Mesothelial cell of epicardium (in vitro differentiated cells): Measurements from ENCODE around the gene SRP19. TPM values are rescaled to one million over a fixed set of nuclear protein-coding genes. Genes with fewer than 3 reads are reported as not detected.
"Not testable (repeated sequence)": the region's sequence is repeated elsewhere in the genome, so short reads cannot be mapped to it uniquely, and the experiment has no call there.

Experiments used
- DNase-seq, 2 experiments: peaks; one replicate each; pipeline ENCODE4 v3.0.0; 2021; ENCODE audit warnings: low spot score in 2 of 2; ENCODE audit not compliant: unreplicated experiment in 2 of 2
- H3K27ac Mint-ChIP-seq: 2 replicates; pipeline ENCODE4 v1.8.0; 2021; ENCODE audit warnings: mixed read lengths
- H3K27me3 Mint-ChIP-seq: 2 replicates; pipeline ENCODE4 v1.8.0; 2021; ENCODE audit warnings: low read depth, mixed read lengths
- H3K36me3 Mint-ChIP-seq: 2 replicates; pipeline ENCODE4 v1.8.0; 2021; ENCODE audit warnings: mixed read lengths
- H3K4me1 Mint-ChIP-seq: 2 replicates; pipeline ENCODE4 v1.8.0; 2021; ENCODE audit warnings: mixed read lengths
- H3K4me3 Mint-ChIP-seq: 2 replicates; pipeline ENCODE4 v1.8.0; 2021; ENCODE audit warnings: mild to moderate bottlenecking, moderate library complexity, mixed read lengths
- H3K9me3 Mint-ChIP-seq: 2 replicates; pipeline ENCODE4 v1.8.0; 2021; ENCODE audit warnings: mixed read lengths
- total RNA-seq: library from RNA; stranded (reverse); gene quantifications from 3 replicates; pipeline ENCODE4 v1.2.1, GENCODE V29; 2021
- TF ChIP-seq, protein P1 (sequence below): fragments of 200-600 bp; sonication (generic); IDR thresholded peaks from one replicate; pipeline ENCODE4 v1.5.0; 2021; ENCODE audit warnings: antibody characterized with exemption; ENCODE audit not compliant: unreplicated experiment

SRP19 gene
- total RNA-seq, 1 donor from 2014 or later: 45.6 TPM

DNA sequence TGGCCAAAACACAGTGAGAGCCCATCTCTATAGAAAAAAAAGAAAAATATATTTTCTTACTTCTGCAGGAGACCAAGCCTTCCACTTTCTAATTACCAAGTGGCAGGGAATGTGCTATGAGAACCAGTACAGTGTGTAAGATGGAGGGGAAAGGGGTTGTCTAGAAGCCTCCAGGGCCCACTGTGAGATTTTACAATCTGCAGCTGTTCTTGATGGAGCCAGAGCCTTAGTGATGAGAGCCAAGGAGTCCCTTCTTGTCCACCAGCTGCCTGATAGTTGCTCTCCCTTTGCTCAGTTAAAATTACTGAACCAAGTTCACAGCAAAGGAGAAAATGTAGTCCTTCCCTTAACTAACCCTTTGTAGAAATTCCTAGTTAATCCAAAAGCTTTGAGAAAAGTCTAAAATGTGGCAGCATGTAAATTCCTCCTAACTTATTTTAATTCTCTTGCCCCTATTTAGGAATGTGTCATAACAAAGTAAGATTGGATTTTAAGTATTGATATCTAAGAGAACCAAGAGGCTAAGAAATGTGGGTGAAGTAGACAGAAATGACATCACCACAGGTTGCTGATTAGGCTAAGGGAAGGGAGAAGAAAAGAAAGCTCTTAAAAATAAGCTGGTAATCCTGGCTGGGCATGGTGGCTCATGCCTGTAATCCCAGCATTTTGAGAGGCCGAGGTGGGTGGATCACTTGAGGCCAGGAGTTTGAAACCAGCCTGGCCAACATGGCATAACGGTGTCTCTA is 19.3 kb downstream of the SRP19 start:
- H3K4me3 Mint-ChIP-seq: no peak overlapping the region
- H3K36me3 Mint-ChIP-seq: peaks cover 12% of the 10 kb centered on the region
- TF ChIP-seq, protein P1, sequence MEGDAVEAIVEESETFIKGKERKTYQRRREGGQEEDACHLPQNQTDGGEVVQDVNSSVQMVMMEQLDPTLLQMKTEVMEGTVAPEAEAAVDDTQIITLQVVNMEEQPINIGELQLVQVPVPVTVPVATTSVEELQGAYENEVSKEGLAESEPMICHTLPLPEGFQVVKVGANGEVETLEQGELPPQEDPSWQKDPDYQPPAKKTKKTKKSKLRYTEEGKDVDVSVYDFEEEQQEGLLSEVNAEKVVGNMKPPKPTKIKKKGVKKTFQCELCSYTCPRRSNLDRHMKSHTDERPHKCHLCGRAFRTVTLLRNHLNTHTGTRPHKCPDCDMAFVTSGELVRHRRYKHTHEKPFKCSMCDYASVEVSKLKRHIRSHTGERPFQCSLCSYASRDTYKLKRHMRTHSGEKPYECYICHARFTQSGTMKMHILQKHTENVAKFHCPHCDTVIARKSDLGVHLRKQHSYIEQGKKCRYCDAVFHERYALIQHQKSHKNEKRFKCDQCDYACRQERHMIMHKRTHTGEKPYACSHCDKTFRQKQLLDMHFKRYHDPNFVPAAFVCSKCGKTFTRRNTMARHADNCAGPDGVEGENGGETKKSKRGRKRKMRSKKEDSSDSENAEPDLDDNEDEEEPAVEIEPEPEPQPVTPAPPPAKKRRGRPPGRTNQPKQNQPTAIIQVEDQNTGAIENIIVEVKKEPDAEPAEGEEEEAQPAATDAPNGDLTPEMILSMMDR: no peak
- DNase-seq: no peak
- H3K9me3 Mint-ChIP-seq: no peaks in the 10 kb centered on the region
- H3K4me1 Mint-ChIP-seq: no peaks in the 10 kb centered on the region
- no peak overlapping the region for H3K27ac Mint-ChIP-seq
- no peaks in the 10 kb centered on the region for H3K27me3 Mint-ChIP-seq

DNA sequence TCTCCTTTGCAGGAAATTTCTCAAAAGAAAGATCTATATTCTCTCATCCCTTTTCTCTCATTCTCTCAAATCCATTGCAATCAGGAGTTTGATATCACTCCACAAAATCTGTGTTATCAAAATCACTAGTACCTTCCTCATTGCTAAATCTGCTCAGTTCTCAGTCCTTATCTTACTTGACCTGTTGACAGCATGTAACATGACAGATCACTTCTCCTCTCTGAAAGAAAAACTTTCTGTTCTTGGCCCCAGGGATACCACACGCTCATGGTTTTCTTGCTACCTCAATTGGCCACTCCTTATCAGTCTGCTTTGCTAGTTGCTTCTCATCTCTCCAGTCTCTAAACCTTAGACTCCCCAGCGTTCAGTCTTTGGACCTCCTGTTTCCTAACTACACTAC is 22.1 kb downstream of the SRP19 start:
- no peaks in the 10 kb centered on the region for H3K27me3 Mint-ChIP-seq
- H3K4me1 Mint-ChIP-seq: no peaks in the 10 kb centered on the region
- H3K4me3 Mint-ChIP-seq: no peak overlapping the region
- no peak for DNase-seq
- no peak overlapping the region for H3K27ac Mint-ChIP-seq
- no peaks in the 10 kb centered on the region for H3K9me3 Mint-ChIP-seq
- peaks cover 29% of the 10 kb centered on the region for H3K36me3 Mint-ChIP-seq
- TF ChIP-seq, protein P1: no peak

DNA sequence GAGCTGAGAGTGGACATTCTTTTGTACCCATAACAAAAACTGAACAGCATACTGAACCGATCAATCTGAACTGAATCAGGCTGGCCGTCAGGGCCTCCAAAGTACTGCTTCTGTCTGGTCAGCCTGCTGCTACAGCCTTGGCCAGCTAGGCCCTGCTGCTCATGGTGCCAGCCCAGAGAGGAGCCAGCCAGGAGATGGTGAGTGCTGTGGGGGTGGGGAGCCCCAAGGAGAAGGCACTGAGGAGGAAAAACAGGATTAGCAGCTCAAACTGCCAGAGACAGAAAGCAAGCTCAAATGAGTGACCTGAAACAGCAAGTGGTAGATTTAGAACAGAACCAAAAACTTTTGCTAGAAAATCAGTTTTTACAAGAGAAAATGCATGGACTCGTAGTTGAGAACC is 23.9 kb downstream of the SRP19 start:
- H3K27me3 Mint-ChIP-seq: no peaks in the 10 kb centered on the region
- H3K4me3 Mint-ChIP-seq: no peak overlapping the region
- H3K27ac Mint-ChIP-seq: no peak overlapping the region
- H3K36me3 Mint-ChIP-seq: peaks cover 34% of the 10 kb centered on the region
- TF ChIP-seq, protein P1: no peak
- no peaks in the 10 kb centered on the region for H3K4me1 Mint-ChIP-seq
- no peaks in the 10 kb centered on the region for H3K9me3 Mint-ChIP-seq
- DNase-seq: no peak

DNA sequence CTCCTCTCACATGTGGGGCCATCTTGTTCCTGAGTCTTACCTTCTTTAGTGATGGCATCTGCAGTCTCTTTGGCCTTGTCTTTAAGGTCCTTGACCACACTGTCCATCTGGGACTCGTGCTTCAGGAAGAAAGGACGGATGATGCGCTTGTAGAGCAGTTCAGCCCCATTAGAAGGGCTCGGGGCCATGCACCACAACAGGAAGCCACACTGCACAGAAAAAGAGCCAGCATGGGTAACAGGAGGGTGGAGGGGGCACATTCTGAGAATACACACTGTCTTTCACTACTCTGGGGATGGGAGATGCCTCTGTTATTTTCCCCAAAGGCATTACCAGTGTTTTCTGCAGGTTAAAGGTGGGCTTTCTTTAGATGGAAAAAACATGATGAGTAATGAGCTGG is 25.9 kb downstream of the SRP19 start:
- H3K36me3 Mint-ChIP-seq: peaks cover 32% of the 10 kb centered on the region
- H3K4me3 Mint-ChIP-seq: no peak overlapping the region
- no peaks in the 10 kb centered on the region for H3K9me3 Mint-ChIP-seq
- no peaks in the 10 kb centered on the region for H3K27me3 Mint-ChIP-seq
- TF ChIP-seq, protein P1: no peak
- no peak overlapping the region for H3K27ac Mint-ChIP-seq
- DNase-seq: no peak
- no peaks in the 10 kb centered on the region for H3K4me1 Mint-ChIP-seq

DNA sequence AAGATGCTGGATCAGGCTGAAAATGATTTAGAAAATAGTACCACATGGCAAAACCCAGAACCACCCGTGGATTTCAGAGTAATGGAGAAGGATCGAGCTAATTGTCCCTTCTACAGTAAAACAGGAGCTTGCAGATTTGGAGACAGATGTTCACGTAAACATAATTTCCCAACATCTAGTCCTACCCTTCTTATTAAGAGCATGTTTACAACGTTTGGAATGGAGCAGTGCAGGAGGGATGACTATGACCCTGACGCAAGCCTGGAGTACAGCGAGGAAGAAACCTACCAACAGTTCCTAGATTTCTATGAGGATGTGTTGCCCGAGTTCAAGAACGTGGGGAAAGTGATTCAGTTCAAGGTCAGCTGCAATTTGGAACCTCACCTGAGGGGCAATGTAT is 31.0 kb downstream of the SRP19 start:
- peaks cover 30% of the 10 kb centered on the region for H3K36me3 Mint-ChIP-seq

DNA sequence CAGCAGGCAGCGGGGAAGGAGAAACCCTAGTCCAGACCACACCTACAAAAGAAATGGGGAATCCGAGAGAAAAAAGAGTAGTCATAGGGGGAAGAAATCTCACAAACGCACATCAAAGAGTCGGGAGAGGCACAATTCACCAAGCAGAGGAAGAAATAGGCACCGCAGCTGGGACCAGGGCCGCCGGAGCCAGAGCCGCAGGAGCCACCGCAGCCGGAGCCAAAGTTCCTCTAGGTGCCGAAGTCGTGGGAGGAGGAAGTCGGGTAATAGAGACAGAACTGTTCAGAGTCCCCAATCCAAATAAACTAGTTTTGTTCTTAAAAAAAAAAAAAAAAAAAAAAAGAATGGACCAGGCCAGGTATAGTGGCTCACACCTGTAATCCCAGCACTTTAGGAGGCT is 31.7 kb downstream of the SRP19 start:
- Mint-ChIP-seq H3K4me3 (no peak overlapping the region), H3K27me3 (no peaks in the 10 kb centered on the region), H3K27ac (no peak overlapping the region), H3K36me3 (peaks cover 28% of the 10 kb centered on the region), H3K4me1 (no peaks in the 10 kb centered on the region), H3K9me3 (no peaks in the 10 kb centered on the region)
- TF ChIP-seq, protein P1: no peak
- no peak for DNase-seq

More for the DNA sequence above, 31.0 kb downstream of the SRP19 start:
- not testable (repeated sequence) for H3K4me1 Mint-ChIP-seq, DNase-seq, H3K4me3 Mint-ChIP-seq, H3K27ac Mint-ChIP-seq, H3K27me3 Mint-ChIP-seq, H3K9me3 Mint-ChIP-seq
